WI38 (cell line): ENCODE data around the gene RAP2C.

Experiments used
- H3K4me3 ChIP-seq: 2 replicates; pipeline ENCODE4 v1.5.1; 2011; ENCODE audit warnings: low read depth, mild to moderate bottlenecking, control low read depth, low read length
- TF ChIP-seq, protein P1 (sequence below): IDR thresholded peaks from 2 replicates; pipeline ENCODE4 v1.5.1; 2012; ENCODE audit warnings: low read depth, mild to moderate bottlenecking, control low read depth, low read length

RAP2C gene

DNA sequence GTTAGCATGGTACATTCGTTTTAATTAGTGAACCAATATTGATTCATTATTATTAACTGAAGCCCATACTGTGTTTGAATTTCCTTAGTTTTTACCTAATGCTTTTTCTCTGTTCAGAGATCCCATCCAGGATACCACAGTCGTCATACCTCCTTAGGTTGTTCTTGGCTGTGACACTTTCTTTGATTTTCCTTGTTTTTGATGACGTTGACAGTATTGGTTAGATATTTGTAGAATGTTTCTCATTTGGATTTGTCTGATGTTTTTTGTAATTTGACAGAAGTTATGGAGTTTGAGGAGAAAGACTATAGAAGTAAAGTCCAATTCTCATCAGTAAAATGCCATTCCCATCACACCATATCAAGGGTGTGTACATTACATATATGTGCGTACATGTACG lies 16.2 kb upstream of the RAP2C start:
- no peak overlapping the region for H3K4me3 ChIP-seq
- TF ChIP-seq, protein P1, sequence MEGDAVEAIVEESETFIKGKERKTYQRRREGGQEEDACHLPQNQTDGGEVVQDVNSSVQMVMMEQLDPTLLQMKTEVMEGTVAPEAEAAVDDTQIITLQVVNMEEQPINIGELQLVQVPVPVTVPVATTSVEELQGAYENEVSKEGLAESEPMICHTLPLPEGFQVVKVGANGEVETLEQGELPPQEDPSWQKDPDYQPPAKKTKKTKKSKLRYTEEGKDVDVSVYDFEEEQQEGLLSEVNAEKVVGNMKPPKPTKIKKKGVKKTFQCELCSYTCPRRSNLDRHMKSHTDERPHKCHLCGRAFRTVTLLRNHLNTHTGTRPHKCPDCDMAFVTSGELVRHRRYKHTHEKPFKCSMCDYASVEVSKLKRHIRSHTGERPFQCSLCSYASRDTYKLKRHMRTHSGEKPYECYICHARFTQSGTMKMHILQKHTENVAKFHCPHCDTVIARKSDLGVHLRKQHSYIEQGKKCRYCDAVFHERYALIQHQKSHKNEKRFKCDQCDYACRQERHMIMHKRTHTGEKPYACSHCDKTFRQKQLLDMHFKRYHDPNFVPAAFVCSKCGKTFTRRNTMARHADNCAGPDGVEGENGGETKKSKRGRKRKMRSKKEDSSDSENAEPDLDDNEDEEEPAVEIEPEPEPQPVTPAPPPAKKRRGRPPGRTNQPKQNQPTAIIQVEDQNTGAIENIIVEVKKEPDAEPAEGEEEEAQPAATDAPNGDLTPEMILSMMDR = no peak

DNA sequence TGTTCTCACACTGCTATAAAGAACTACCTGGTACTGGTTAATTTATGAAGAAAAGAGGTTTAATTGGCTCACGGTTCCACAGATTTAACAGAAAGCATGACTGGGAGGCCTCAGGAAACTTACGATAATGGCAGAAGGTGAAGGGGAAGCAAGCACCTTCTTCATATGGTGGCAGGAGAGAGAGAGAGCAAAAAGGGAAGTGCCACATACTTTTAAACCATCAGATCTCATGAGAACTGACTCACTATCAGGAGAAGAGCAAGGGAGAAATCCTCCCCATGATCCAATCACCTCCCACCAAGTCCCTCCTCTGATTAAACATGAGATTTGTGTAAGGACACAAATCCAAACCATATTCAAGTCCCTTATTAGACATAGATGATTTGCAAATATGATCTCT lies 12.3 kb upstream of the RAP2C start:
- no peak overlapping the region for H3K4me3 ChIP-seq
- TF ChIP-seq, protein P1 = no peak

DNA sequence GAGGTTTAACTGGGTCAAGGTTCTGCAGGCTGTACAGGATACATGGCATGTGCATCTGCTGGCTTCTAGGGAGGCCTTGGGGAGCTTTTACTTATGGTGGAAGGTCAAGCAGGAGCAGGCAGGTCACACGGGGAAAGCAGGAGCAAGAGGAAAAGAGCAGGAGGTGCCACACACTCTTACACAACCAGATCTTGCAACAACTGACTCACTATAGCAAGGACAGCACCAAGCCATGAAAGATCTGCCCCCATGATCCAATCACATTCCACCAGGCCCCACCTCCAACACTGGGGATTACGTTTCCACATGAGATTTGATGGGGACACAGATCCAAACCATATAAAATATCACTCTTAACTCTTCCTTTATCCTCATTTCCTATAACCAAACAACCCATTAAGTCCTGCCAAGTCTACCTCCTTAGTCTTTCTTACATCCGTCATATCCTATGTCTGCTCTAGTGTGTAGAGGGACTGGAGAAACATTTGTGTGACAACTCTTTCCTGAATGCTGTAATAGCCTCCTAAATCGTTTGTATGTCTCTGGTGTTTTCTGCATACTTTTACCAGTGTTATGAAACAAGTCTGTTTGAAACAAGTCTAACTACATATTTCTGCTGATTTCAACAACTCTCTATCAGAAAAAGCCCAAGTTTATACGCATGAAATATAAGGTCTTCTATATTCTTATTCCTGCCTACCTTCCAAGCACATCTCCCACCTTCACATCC lies 8.3 kb upstream of the RAP2C start:
- H3K4me3 ChIP-seq = no peak overlapping the region
- TF ChIP-seq, protein P1 = no peak

DNA sequence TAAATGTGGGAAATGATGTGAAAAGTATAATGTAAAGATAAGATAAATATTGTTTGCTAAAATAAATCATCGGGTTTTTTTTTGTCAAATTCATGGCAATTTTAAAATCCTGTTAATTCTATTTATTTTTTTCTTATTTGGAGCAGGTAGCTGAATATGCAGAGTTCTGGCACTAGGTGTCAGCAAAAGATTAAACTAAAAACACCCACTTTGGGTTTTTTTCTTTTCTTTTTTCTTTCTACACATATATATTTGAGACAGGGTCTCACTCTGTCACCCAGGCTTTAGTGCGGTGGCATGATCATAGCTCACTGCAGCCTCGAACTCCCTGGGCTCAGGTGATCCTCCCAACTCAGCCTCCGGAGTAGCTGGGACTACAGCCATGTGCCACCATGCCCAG lies 6.9 kb upstream of the RAP2C start:
- TF ChIP-seq, protein P1 = peak; percentile 26; the same call in 1 of the 2 replicates

DNA sequence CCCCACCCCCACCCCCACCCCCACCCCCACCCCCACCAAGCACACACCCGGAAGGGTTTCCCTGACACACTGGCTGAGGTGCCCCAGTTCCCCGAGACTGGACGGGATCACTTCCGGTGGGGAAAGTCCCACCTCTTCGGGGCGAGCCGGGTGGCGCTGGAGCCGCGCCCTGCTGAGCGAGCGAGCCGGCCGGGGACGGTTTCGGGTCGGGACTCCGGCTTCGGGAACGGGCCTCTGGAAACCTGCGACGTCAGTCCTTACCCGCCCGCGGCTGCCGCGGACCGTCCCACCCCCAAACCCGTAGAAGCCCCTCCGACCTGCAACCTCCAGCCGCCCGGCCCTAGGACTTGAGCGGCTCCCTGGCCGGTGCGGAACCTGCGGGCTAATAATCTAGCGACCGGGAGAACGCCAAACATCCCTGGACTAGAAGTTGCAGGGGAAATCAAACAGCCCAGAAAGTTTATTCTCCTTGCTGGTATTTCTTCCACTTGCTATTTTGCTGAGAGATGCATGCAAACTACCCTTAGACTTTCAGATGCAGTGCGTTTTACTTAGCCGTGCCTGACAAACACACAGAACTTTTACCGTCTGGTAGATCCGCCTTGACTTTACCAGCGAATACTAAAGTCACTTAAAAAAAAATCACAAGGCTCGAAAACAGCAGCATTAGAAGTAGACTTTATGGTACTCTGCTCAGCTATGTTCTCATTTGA lies 991 bp downstream of the RAP2C start:
- TF ChIP-seq, protein P1 = no peak
- H3K4me3 ChIP-seq = peak overlapping the region; percentile 69

More for the DNA sequence above, 6.9 kb upstream of the RAP2C start:
- no peak overlapping the region for H3K4me3 ChIP-seq

DNA sequence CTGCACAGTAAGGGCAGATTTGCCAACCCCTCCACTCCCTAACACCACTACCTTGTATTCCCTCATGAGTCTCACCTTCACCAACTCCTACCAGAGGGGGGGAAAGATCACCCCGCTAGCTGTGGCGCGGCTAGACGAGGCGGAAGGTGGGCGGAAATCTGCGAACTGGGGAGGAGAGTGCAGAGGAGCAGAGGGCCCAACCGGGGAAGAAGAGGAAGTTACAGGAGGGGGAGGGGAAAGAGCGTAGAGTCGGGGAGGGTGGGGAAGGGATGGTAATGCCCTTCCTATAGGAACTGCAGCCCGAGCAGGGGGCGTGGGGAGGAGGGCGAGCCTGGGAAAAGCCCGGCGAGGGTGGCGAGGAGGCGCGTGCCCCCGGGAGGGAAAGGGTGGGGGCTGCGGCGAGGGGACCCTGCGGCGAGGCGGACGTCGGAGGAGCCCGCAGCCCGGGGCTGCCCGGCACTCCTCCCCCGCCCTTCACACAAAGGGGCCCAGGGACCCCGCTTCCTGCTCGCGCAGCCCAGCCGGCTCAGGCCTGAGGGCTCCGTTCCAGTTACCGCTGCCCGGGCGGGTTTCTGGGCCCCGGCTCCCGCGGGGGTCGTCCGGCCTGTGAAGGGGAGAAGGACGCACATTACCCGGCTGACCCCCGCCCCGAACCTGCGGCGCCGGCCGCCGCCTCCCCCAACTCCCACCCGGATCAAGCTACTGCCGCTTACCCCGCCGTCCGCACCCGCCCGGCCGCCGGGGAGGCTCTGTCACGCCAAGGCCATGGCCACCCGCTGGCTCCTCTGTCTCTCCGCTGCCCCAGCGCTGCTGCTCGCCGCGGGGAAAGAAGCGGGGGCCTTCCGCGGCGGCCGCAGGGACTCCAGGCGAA lies 1.8 kb downstream of the RAP2C start:
- TF ChIP-seq, protein P1 = no peak

More for the DNA sequence above, 1.8 kb downstream of the RAP2C start:
- peak overlapping the region; percentile 69 for H3K4me3 ChIP-seq
